HL-60 (cell line): ENCODE results near the gene DDX49.
A peak's percentile ranks its signal among the peaks of the same experiment; 100 is the strongest.

Source experiments
- DNase-seq, 2 experiments: peaks; one replicate each; pipeline ENCODE4 v3.0.0-alpha.2; 2010 to 2020; ENCODE audit warnings: low read depth in 1 of 2, low spot score in 1 of 2
- H3K27ac ChIP-seq: fragments of 250-450 bp; sonication (Bioruptor Pico); replicated peaks from 2 replicates; pipeline ENCODE4 v1.5.1; 2020; ENCODE audit warnings: mild to moderate bottlenecking, moderate library complexity
- H3K27me3 ChIP-seq: fragments of 250-450 bp; sonication (Bioruptor Pico); 2 replicates; pipeline ENCODE4 v1.5.1; 2021; ENCODE audit warnings: mild to moderate bottlenecking, moderate library complexity; ENCODE audit not compliant: insufficient read depth, poor library complexity, severe bottlenecking
- H3K4me3 ChIP-seq: replicated peaks from 2 replicates; pipeline ENCODE4 v1.5.1; 2011; ENCODE audit warnings: mild to moderate bottlenecking, control low read depth, low read length; ENCODE audit not compliant: insufficient read depth
- CTCF ChIP-seq: IDR thresholded peaks from one replicate; pipeline ENCODE4 v1.5.1; 2011; ENCODE audit warnings: low read length, control low read depth, inconsistent platforms; ENCODE audit not compliant: insufficient read depth
- GABPA ChIP-seq: IDR thresholded peaks from 2 replicates; pipeline ENCODE4 v1.6.1; 2012; ENCODE audit warnings: low read depth
- POLR2AphosphoS5 ChIP-seq: IDR thresholded peaks from 2 replicates; pipeline ENCODE4 v1.6.1; 2012; ENCODE audit warnings: low read depth
- SPI1 ChIP-seq: IDR thresholded peaks from 2 replicates; pipeline ENCODE4 v1.6.1; 2012; ENCODE audit warnings: low read depth, mild to moderate bottlenecking, borderline replicate concordance
- TF ChIP-seq, protein P1 (sequence below): IDR thresholded peaks from 2 replicates; pipeline ENCODE4 v1.6.1; 2012; ENCODE audit warnings: low read depth; ENCODE audit not compliant: insufficient replicate concordance

Gene DDX49

GRCh38 chr19:18939922-18940768, 20.6 kb downstream of the DDX49 start:
- Histone ChIP-seq H3K27ac (peak overlapping the region; percentile 46), H3K27me3 (peaks cover 3% of the 10 kb centered on the region), H3K4me3 (peak overlapping the region; percentile 85)
- no peak for DNase-seq
- no peak for TF ChIP-seq POLR2AphosphoS5
- no peak for TF ChIP-seq SPI1
- no peak for TF ChIP-seq GABPA
- TF ChIP-seq CTCF: no peak
- TF ChIP-seq, protein P1, sequence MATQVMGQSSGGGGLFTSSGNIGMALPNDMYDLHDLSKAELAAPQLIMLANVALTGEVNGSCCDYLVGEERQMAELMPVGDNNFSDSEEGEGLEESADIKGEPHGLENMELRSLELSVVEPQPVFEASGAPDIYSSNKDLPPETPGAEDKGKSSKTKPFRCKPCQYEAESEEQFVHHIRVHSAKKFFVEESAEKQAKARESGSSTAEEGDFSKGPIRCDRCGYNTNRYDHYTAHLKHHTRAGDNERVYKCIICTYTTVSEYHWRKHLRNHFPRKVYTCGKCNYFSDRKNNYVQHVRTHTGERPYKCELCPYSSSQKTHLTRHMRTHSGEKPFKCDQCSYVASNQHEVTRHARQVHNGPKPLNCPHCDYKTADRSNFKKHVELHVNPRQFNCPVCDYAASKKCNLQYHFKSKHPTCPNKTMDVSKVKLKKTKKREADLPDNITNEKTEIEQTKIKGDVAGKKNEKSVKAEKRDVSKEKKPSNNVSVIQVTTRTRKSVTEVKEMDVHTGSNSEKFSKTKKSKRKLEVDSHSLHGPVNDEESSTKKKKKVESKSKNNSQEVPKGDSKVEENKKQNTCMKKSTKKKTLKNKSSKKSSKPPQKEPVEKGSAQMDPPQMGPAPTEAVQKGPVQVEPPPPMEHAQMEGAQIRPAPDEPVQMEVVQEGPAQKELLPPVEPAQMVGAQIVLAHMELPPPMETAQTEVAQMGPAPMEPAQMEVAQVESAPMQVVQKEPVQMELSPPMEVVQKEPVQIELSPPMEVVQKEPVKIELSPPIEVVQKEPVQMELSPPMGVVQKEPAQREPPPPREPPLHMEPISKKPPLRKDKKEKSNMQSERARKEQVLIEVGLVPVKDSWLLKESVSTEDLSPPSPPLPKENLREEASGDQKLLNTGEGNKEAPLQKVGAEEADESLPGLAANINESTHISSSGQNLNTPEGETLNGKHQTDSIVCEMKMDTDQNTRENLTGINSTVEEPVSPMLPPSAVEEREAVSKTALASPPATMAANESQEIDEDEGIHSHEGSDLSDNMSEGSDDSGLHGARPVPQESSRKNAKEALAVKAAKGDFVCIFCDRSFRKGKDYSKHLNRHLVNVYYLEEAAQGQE: no peak

DNA sequence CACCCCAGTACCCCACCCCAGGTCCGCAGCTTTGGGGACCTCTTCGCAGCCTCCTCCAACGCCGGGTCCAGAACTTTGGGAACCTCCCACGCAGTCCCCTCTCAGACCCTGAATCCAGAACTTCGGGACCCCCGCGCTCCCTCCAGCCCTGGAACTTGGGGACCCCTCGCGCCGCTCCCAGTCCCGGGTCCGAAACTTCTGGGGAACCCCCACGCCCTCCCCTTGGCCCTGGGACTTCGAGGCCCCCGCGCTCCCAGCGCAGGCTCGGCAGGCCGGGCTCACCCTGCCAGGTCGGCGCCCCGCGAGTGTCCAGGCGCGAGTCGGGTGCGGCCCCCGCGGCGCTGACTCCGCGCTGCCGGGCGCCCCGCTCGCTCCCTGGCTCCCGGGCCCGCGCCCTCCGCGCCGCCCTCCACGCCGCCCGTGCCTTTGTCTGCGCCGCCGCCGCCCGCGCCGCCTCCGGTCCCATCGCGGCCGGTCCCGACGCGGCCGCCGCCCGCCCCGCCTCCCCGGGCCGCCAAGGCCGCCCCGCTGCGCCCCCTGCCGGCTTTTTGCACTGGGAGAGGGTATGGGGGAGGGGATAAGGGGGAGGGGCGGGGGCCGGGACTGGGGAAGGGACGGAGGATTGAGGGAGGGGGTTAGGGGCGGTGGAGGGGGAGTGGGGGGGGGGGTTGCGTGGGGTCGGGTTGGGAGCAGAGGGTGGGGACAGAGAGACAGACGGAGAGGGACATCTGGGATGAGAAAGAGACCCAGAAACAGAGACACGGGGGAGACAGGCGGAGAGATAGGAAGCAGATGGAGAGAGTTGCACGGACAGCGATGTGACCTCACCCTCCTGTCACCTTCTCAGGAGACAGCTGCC, 21.5 kb downstream of the DDX49 start, which contains the start of gene HOMER3:
HOMER3 (minus strand) TSS at position 449 of the 859 bp plus-strand sequence. CDS start 2,235 bp downstream, outside the sequence.
- peak in 1 of 2 experiments; percentile 59 for DNase-seq
- peak within 1 kb of the TSS; percentile 85 for H3K4me3 ChIP-seq
- H3K27me3 ChIP-seq: peaks cover 3% of the 10 kb centered on the region
- H3K27ac ChIP-seq: peak within 1 kb of the TSS; percentile 46
- TF ChIP-seq CTCF (no peak), POLR2AphosphoS5 (0 out of 2 replicates have a peak, but pooled peaks have one; percentile 16)

GRCh38 chr19:18941628-18942354, 22.3 kb downstream of the DDX49 start:
- TF ChIP-seq GABPA (no peak), CTCF (no peak)
- DNase-seq: no peak
- H3K27me3 ChIP-seq: peaks cover 3% of the 10 kb centered on the region
- no peak overlapping the region for H3K27ac ChIP-seq
- peak overlapping the region; percentile 23; the same call in 1 of the 2 replicates for H3K4me3 ChIP-seq

DNA sequence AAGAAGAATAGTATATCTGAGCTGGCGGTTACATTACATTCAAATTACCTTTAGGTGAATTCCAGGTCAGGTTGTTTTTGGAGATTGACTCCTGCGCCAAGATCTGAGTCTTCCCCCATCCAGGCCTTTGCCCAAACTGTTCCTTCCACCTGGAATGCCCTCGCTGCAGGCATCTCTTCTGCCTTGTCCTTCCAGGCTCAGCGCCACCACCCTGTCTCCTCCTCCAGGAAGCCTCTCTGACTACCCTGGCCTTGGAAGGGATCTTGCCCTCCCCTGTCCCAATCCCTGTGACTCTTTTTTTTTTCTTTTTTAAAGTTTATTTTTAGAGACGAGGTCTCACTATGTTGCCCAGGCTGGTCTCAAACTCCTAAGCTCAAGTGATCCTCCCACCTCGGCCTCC, 23.2 kb downstream of the DDX49 start:
- Histone ChIP-seq H3K4me3 (no peak overlapping the region), H3K27me3 (peaks cover 3% of the 10 kb centered on the region), H3K27ac (no peak overlapping the region)
- no peak for DNase-seq
- TF ChIP-seq GABPA (no peak), POLR2AphosphoS5 (no peak), SPI1 (no peak), CTCF (no peak)
- TF ChIP-seq, protein P1: no peak
